HepG2 (cell line): Measurements from ENCODE around the gene RAC3. TPM values are rescaled to one million over a fixed set of nuclear protein-coding genes. Genes with fewer than 3 reads are reported as not detected.

Source experiments
- ETV5 ChIP-seq: IDR thresholded peaks from 2 replicates; pipeline ENCODE4 v1.6.1; 2018; ENCODE audit warnings: missing biosample characterization, missing genetic modification reagents, inconsistent platforms, borderline replicate concordance
- HIVEP1 ChIP-seq: sonication (generic); formaldehyde crosslinking; IDR thresholded peaks from 2 replicates; pipeline ENCODE4 v1.4.0; 2020; ENCODE audit warnings: mild to moderate bottlenecking, missing genetic modification reagents
- KAT8 ChIP-seq: IDR thresholded peaks from 2 replicates; pipeline ENCODE4 v1.6.1; 2016; ENCODE audit warnings: missing genetic modification reagents, missing compliant biosample characterization
- PHF8 ChIP-seq: sonication (generic); formaldehyde crosslinking; IDR thresholded peaks from 2 replicates; pipeline ENCODE4 v1.5.0; 2020; ENCODE audit warnings: missing genetic modification reagents
- RAD21 ChIP-seq: fragments of 450-650 bp; formaldehyde crosslinking; IDR thresholded peaks from 2 replicates; pipeline ENCODE4 v1.5.0; 2020; ENCODE audit warnings: mild to moderate bottlenecking
- SP1 ChIP-seq, 2 experiments: fragments of 450-650 bp in 1 of 2; sonication (generic) in 1 of 2; formaldehyde crosslinking in 1 of 2; IDR thresholded peaks; 2 replicates each; pipeline versions ENCODE4 v1.4.0 to v1.6.1; 2016 to 2020; ENCODE audit warnings: missing genetic modification reagents in 1 of 2
- UBTF ChIP-seq: sonication (generic); formaldehyde crosslinking; IDR thresholded peaks from 2 replicates; pipeline ENCODE4 v1.4.0; 2020; ENCODE audit warnings: mild to moderate bottlenecking, missing genetic modification reagents
- ZNF329 ChIP-seq: sonication (generic); formaldehyde crosslinking; IDR thresholded peaks from 2 replicates; pipeline ENCODE4 v1.9.0; 2021; ENCODE audit warnings: low read depth, mild to moderate bottlenecking, missing genetic modification reagents
- ZNF691 ChIP-seq: sonication (generic); formaldehyde crosslinking; IDR thresholded peaks from 2 replicates; pipeline ENCODE4 v1.4.0; 2020; ENCODE audit warnings: missing genetic modification reagents, low read depth, mild to moderate bottlenecking, borderline replicate concordance
- polyA plus RNA-seq, 8 experiments: library from polyadenylated mRNA; depleted of rRNA in 3 of 8; stranded (reverse) in 7 of 8; unstranded in 1 of 8; fragments of >200 nt; fragmentation: Illumina TruSeq in 4 of 8; extraction: Trizol in 4 of 8; gene quantifications; 2 replicates each; pipeline versions ENCODE4 v1.2.1 to v1.2.3, GENCODE V29; 2011 to 2016; ENCODE audit warnings: low read depth in 4 of 8, missing spikeins in 1 of 8, mixed read lengths in 1 of 8; ENCODE audit not compliant: insufficient read depth in 1 of 8
- total RNA-seq, 5 experiments: library from RNA; depleted of rRNA; stranded (reverse); fragments of >200 nt; fragmentation: Illumina TruSeq; extraction: Trizol; gene quantifications; 2 replicates each; pipeline ENCODE4 v1.2.3, GENCODE V29; 2016; ENCODE audit warnings: low read depth in 1 of 5

Gene RAC3
- total and polyA plus RNA-seq, 2 of the 13 experiments (the other 11 are each of a cell fraction or from before 2014, with no cell fraction given): 10.5 to 21.3 TPM

GRCh38 chr17:82051776-82052637 is 20.5 kb downstream of the RAC3 start, which contains the start of the genes GPS1 and RFNG (continued):
- TF ChIP-seq ZNF691 (CRISPR knock-in tag): peak; percentile 22; the same call in 1 of the 2 replicates
- TF ChIP-seq SP1 (IDR thresholded peaks at IDR 0.05): no peak
- peak; percentile 87 for TF ChIP-seq SP1 (CRISPR knock-in tag; IDR thresholded peaks at IDR 0.05)
- TF ChIP-seq RAD21: peak; percentile 54; the same call in 1 of the 2 replicates
- TF ChIP-seq UBTF: peak; percentile 22; the same call in 1 of the 2 replicates
- TF ChIP-seq HIVEP1: peak; percentile 47
- TF ChIP-seq ZNF329 (CRISPR knock-in tag): peak; percentile 41; the same call in 1 of the 2 replicates
- TF ChIP-seq KAT8 (CRISPR knock-in tag): peak; percentile 69
- TF ChIP-seq ETV5 (CRISPR knock-in tag): peak; percentile 44; the same call in 1 of the 2 replicates
- TF ChIP-seq PHF8: peak; percentile 1; the same call in 1 of the 2 replicates
